Adrenal gland (tissue), 5 donors: ENCODE measurements around the gene MLYCD.

Experiments used
- CTCF ChIP-seq, 6 experiments: fragments of 450-650 bp in 4 of 6; fragments of 200-600 bp in 2 of 6; sonication (generic) in 1 of 6; IDR thresholded peaks; 1 replicate in 5 of 6; 2 replicates in 1 of 6; pipeline versions ENCODE4 v1.5.1 to v1.8.0; 2016 to 2021; ENCODE audit warnings: antibody characterized with exemption in 6 of 6, mild to moderate bottlenecking in 2 of 6, moderate library complexity in 1 of 6
- POLR2A ChIP-seq, 2 donors: fragments of 450-650 bp; IDR thresholded peaks; one replicate each; pipeline ENCODE4 v1.6.1; 2017; ENCODE audit warnings: antibody characterized with exemption in 2 of 2, mild to moderate bottlenecking in 2 of 2, moderate library complexity in 1 of 2
- donor health status: DM: no; HTN: no; CAD: no.

DNA sequence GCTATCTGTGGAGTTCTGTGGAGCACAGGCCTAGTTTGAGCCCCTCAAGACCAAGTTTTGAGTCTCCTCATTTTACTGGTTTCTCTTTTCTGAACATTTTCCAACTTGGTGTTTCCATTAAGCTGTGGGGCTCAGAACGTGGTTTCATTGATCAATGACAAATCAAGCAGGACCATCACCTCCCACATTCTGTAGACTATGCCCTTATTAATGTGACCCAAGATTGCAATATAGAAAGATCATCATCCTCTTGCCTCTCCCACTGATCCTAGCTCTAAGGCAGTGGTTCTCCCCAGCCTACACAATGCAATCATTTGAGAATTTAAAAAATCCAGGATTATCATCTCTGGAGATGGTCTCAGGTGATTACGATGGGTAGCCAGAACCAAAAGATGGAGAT lies 38.4 kb downstream of the MLYCD start:
- TF ChIP-seq CTCF (IDR thresholded peaks at IDR 0.05): no peak
- no peak for TF ChIP-seq POLR2A (IDR thresholded peaks at IDR 0.05)
